GM12875 (cell line): ENCODE measurements around the gene DRG1.
A peak's percentile ranks its signal among the peaks of the same experiment; 100 is the strongest.

Experiments
- H3K4me3 ChIP-seq: one replicate; pipeline ENCODE4 v1.5.1; 2011; ENCODE audit warnings: low read depth, low read length, control low read depth
- TF ChIP-seq, protein P1 (sequence below): IDR thresholded peaks from 2 replicates; pipeline ENCODE4 v1.5.1; 2011; ENCODE audit warnings: low read depth, mild to moderate bottlenecking, control low read depth, inconsistent platforms, low read length, moderate library complexity, borderline replicate concordance; ENCODE audit not compliant: insufficient read depth

DRG1 gene

DNA sequence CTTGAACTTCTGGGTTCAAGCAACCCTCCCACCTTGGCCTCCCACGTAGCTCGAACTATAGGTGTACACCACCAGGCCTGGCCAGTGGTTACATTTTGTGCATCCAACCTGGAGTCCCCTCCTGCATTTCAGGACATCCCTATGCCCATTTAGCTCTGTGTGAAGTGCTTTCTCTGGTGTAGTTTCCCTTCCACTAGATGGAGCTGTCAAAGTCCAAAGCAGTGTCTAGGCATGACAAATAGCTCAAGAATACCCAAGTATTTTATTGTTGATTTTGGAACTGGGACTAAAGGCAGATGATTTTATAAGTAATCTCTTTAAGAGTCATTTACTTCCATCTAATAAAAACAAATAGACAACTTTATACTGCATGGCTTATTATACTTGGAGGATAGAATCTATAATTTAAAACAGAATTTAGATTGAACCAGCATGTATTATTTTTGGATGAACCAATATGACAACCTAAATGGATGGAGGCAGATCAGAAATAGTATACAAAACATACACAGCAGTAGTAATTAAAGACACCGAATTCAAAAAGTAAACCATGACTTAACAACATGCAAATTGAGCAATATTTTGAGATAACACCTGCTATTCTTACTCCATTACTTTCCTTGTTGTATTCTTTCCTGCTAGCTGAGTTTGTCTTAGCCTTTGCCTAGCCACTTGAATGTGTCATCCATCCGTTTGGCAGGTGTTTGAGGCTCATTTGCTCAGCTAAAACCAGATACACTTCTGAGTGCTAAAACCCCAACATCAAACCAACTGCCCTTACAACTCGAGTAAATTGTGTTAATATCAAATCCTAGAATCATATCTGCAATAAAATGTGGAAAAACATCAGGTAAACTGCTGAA, 52.5 kb downstream of the DRG1 start:
- TF ChIP-seq, protein P1, sequence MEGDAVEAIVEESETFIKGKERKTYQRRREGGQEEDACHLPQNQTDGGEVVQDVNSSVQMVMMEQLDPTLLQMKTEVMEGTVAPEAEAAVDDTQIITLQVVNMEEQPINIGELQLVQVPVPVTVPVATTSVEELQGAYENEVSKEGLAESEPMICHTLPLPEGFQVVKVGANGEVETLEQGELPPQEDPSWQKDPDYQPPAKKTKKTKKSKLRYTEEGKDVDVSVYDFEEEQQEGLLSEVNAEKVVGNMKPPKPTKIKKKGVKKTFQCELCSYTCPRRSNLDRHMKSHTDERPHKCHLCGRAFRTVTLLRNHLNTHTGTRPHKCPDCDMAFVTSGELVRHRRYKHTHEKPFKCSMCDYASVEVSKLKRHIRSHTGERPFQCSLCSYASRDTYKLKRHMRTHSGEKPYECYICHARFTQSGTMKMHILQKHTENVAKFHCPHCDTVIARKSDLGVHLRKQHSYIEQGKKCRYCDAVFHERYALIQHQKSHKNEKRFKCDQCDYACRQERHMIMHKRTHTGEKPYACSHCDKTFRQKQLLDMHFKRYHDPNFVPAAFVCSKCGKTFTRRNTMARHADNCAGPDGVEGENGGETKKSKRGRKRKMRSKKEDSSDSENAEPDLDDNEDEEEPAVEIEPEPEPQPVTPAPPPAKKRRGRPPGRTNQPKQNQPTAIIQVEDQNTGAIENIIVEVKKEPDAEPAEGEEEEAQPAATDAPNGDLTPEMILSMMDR: peak; percentile 59
- no peak overlapping the region for H3K4me3 ChIP-seq

GRCh38 chr22:31461699-31462098, 62.3 kb downstream of the DRG1 start:
- H3K4me3 ChIP-seq: no peak overlapping the region
- TF ChIP-seq, protein P1: no peak

GRCh38 chr22:31465307-31465706, 65.9 kb downstream of the DRG1 start:
- no peak overlapping the region for H3K4me3 ChIP-seq
- TF ChIP-seq, protein P1: no peak

DNA sequence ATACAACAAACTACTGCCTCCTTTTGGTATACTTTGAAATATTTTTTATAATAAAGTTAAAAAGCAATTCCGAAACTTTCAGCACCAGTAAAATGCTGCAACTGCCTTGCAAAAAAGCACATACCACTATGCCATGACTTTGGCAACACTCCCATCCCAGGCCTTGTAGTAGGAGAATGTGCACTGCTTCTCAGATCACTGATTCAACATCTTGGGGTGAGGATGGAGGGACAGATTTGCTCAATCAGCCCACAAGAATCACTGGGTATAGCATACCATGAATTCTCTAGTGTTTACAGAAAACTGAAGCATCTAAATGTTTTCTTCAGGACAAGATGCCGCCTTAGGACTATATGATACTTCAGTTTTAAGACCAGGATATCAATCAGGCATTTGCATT, 75.3 kb downstream of the DRG1 start:
- H3K4me3 ChIP-seq: no peak overlapping the region
- TF ChIP-seq, protein P1: no peak

- TF ChIP-seq, protein P1: no peak
- H3K4me3 ChIP-seq: no peak overlapping the region
Observed at GRCh38 chr22:31475800-31476199, 76.4 kb downstream of the DRG1 start.

GRCh38 chr22:31477329-31477728, 77.9 kb downstream of the DRG1 start:
- no peak overlapping the region for H3K4me3 ChIP-seq

More at GRCh38 chr22:31477329-31477728, 77.9 kb downstream of the DRG1 start:
- TF ChIP-seq, protein P1: no peak
